Measurements from ENCODE around the gene CEP78.
A peak's percentile ranks its signal among the peaks of the same experiment; 100 is the strongest.

Gene CEP78

DNA sequence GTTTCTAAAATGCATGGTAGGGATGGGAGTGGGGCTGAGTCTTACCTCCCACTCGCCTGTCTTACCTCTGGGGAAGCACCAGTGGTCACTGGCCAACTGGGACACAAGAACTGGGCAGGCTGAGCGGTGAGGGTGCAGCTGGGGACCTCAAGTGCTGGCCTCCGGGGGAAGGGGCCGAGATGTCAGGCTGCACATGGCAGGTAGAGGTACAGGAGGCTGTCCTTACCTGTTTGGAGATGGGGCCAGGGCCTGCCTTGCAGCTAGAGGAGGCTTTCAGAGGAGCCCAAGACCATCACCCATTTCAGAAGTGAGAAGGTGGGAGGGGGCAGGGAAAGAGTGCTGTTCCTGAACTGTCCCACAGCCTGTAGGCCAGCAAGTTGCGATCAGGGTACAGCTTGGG lies 75.2 kb downstream of the CEP78 start:
- no peak for DNase-seq

DNA sequence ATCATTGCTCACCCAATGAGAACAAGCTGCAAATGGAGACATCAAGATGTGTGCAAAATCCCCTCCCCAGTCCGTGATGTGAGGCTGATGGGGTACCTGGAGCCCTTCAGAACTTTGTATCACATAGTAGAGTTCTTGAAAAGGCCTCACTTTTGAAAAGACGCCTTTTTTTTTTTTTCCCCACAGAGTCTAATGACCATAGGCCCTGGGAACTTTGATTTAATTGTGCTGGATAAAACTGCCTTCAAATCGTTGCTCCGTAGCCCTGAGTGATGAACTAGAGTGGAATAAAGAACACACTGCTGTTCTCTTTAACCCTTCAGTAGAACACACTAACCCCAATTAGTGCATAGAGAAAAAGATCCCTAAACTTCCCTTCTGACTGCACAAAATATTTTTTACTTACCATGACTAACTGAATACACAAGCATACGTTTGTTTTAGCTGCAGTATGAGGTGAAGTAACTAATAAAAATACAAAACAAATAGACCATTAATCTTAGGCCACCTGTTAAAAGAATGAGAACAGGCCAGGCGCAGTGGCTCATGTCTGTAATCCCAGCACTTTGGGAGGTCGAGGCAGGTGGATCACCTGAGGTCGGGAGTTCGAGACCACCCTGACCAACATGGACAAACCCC lies 76.1 kb downstream of the CEP78 start:
- DNase-seq, result no peak

DNA sequence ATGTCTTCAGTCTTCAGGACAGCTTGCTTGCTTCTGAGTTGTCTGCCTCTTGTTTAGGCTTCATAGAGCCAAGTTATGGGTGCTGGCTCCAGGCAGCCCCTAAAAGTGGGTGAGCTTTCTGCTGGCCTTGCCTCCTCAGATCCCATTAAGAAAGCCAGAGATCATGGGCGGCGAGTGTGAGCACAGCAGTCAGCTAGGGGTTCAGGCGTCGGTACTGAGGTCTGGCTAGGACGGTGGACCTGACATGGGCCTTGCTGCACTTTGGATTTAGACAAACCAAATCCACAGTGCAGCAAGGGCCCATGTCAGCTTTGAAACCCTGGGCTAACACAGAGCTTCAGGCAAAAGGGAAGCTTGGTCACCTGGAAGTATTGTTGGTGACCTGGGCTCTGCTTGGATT lies 78.7 kb downstream of the CEP78 start:
- no peak for DNase-seq

DNA sequence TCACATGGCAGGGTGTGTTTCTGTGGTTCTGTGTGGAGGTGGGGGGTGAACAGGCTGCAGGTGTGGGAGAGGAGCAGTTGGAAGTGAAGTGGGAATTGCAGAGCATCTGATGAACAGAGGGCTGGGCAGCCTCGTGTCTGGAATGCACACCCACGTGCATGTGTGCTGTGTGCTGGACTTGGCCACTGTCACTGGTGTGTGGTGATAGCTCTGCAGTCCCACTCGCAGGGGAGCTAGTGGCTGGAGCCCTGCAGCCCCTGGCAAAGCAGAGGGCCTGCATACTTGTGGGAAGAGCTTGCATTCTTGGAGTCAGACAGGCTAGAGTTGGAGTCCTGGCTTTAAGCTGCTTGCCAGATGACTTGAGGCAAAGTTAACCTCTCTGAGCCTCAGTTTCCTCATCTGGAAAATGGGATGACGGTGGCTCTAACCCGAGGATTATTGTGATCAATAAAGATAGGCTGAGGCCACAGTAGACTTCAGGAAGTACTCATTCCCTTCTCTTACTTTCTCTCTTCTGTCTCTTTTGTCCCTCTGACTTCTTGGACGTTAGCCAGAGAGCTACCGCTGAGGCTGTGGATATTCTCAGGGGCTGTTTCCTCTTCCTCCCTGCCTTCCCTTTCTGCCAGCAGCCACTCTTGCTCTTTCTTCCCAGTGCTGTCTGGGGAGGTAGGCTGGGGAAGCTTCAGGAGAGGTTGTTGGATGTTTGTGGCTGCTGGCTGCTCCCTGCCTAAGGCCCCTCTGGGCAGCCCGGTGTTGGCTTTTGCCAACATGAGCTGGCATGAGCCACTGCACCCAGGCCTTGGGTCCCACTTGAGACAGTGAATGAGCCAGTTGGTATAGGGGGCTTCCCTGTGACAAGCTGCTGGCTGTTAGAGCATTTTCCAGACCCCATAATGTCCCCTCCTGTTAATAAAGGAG lies 79.3 kb downstream of the CEP78 start:
- no peak for DNase-seq

DNA sequence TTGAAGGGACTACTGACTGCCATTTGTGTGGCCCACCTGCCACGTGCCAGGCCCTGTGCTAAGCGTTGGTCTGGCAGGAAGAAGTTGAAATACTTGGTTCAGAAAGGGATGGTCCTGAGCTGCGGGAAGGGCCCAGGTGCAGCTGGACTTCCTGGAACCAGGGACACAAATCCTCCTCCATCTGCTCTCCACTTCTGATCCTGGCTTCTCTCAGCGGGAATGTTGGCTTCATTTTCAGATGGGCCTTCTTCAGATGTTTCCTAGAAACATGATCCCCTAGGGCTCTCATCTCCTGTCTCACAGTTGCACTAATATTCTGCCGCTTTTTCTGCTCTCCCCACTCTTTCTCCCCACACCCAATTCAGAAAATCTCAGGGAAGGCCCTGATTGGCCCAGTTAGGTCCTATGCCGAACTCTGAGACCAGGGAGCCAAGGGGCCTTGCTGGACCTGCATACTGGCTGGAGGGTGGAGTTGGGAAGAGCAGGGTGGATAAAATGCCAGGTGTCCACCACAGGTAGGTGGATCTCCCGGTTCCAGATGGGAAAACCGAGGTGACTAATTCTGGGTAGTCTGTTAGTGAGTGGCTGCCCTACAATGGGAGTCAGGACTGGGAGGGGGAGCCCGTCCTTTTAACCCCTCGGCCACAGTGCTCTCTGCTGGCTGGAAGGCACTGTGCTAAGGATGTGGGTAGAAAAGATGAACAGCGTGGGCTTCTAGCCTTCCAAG lies 80.5 kb downstream of the CEP78 start:
- no peak for DNase-seq

DNA sequence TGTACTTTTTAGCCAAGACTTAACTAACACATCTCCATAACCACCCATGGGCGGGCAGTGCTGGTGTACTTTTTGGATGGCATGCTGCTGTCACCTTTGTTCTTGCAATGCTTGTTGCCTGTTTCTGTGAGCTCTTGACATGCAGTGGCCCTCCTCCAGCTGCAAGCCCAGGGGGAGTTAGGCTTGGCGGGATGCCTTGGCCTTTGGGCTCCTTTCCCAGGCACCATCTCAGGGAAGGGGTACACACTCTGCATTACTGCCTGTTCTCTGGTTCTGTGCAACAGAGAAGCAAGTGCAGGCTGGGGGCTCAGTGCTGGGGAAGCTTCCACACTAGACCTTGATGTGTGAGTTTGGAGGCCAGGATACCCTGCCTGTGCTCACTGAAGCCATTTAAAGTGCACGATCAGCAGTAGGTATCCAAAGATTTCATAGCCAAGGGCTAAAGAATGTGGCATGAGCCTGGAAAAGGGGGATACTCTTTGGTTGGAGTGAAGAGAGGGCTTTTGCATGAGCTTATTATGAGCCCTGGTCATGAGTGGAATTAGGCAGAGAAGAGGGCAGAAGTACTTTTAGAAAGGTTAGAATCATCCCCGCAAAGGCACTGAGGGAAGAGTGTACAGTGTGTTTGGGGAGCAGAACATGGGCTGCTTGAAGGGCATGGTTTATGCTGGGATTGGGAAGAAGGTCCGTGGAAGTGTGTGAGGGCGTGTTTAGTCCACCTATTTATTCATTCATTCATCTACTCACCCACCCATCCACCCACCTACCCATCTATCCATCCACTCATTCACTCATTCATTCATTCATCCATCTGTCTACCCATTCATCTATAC lies 83.5 kb downstream of the CEP78 start:
- DNase-seq, result no peak

DNA sequence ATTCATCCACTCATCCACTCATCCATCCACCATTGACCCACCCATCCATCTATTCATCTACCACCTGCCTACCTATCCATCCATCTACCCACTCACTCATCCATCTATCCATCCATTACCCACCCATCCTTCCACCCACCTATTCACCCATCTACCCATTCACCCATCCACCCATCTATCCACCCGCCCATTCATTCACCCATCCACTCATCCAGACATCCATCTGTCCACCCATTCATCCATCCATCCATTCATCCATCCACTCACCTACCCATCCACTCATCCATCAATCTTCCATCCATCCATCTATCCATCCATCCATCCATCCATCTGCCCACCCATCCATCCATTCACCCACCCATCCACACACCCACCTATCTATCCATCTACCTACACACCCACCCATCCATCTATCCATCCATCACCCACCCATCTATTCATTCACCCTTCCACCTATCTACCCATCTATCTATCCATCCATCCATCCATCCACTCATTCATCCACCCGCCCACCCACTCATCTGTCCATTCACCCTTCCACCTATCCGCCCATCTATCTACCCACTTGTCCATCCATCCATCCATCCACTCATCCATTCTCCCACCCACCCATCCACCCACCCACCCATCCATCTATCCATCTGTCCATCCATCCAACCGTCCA lies 84.3 kb downstream of the CEP78 start:
- DNase-seq, result no peak

DNA sequence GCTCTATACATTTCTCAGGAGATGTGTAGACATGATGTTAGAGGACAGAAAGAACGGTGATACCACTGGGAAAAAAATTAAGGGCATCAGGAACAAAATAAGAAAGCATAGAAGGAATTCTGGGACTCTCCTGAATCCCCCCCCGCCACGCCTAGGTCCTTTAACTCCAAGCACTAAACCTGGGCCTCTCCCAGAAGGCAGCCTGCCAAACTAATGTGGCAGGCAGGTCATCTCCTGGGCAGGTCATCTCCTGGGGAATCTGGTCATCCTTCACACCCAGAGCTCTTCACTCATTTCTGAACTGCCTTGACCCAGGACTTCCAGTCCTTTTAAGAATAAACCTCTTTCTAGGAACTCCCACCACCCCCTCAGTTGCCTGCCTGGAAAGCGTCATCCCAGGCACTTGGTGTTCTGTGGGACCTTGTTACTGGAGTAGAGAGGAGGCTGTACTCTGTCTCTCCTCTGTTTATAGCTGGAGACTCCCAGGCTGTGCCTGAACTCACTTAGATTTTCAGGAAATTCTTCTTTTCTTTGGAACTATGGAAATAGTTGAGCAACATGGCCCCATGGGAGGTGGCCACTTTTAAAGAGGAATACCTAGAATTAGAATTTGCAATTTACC lies 85.1 kb downstream of the CEP78 start:
- DNase-seq, result no peak

DNA sequence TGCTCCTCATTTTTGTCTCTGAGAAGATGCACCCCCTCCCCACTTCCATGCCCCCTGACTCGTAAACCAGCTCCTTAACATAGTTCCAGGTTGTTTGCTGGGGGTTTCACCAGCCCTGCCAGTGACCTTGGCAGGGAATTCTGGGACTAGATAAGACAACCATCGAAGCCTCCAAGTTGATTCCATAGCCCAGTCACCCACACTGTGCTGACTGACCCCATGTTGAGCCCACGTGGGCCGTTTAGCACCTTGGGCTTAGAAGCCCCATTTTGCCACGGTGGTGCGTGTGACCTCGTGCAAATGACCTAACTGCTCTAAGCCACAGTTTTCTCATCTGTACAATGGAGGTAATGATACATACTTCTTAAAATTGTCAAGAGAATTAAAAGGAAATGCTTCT lies 85.6 kb downstream of the CEP78 start:
- DNase-seq, result no peak

DNA sequence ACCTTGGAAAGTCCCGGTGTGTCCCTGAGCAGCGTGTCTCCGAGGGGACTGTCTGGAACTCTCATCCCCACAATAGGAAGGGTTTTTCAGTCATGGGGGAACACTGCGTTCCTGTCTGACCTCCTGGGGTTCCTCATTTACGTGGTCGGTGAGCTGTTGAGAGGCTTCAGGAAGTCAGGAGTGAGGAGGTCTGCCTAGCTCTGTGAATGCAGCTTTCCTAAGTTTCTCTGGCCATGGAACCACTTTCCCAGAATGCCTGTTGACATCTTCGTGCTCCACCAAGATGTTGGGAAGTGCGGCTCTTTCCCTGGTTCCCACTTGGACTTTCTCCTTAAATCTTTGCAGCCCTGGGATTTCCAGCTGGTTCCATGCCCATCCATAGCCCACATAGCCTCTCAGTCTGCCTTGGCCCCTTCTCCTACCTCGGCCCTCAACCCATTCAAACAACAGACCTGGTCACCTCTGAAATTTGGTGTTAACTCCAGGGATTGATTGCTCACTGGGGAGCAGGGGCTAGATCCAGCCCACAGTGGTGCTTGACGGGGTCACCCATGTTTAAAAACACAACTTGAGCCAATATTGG lies 88.3 kb downstream of the CEP78 start:
- no peak for DNase-seq

DNA sequence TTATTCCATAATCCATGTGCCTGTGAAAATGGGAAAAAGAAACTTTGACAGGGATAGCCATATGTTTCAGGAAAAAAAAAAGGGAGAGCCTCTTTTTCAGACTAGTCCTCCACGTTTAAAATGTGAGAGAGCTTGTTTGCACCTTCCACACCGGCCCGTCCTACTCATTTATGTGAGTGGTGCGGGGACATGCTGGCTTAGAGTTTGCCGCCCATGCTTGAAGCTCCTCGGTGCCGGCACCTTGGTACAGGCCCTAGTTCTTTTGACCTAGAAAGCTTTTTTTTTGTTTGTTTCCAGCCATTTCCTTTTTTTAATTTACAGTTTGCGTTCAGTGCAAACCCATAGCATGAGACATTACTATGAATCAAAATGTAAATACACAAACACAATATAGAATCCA lies 88.8 kb downstream of the CEP78 start:
- peak; percentile 13 for DNase-seq

DNA sequence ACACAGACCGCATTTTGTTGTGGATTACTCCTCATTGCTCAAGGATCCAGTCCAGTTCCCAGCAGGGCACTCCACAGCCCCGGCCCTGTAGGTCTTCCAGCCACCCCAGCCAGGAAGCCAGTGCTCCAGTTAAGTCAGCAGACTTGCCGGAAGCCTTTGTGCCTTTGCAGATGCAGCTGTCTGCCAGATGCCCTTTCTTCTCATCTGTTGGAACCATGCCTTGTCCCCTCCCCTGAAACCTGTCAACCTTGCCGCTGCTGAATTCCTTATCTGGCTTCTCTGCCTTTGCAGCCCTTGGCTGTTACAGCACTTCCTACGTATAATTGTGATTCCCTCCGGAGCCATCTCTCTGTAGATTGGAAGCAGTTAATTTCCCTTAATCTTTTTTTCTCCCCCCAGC lies 89.5 kb downstream of the CEP78 start:
- peak; percentile 91 for DNase-seq

DNA sequence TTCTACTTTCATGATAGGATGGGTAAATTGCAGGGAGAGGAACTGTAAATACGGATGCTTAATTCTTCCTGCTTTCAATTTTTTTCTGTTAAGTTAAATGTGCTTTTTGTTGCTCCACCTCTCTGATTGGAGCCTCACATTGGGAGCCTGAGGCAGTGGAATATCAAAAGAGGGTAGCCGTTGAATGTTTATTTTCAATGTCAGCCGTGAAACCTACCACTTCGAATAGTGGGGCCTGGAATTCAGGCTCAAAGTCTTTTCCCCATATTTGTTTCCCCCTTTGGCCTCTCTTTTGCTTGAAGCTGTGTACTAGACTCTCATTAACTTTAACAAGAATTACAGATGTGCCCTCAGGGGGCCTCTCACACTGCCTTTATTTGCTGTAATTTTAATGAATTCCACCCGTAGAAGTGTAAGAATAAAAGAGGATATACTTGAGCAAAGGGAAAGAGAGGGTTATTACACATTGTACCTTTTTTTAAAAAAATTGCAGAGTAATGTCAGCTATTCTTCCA lies 90.0 kb downstream of the CEP78 start:
- DNase-seq, result no peak

DNA sequence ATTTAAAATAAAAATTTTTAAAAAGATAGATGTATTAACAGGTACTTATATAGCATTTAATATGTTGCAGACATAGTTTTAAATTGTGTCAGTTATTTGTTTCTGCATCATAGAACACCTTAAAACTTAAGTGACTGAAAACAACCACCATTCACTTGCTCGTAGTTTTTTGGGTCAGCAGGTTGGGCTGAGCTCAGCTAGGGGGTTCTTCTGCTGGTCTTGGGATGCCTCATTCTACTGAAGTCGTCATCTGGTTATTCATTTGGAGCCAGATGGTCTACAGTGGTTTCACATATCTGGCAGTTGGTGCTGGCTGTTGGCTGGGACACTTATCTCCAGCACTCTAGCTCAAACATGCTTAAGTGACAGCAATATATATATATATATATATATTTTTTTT lies 90.7 kb downstream of the CEP78 start:
- peak; percentile 84 for DNase-seq

Measured in NCI-H2171 (cell line).